MM.1S (cell line): ENCODE results near the gene ACTR3.

Source experiments
- CTCF ChIP-seq: fragments of 300-600 bp; sonication (generic); IDR thresholded peaks from 2 replicates; pipeline ENCODE4 v1.5.1; 2016; ENCODE audit warnings: antibody characterized with exemption, low read length, mixed read lengths
- EZH2 ChIP-seq: fragments of 300-600 bp; sonication (generic); optimal IDR thresholded peaks from 2 replicates; pipeline ENCODE3; 2017; ENCODE audit warnings: low read depth, mild to moderate bottlenecking, antibody characterized with exemption, low read length, mixed read lengths
- EZH2phosphoT487 ChIP-seq: fragments of 300-600 bp; sonication (generic); IDR thresholded peaks from 2 replicates; pipeline ENCODE4 v1.6.1; 2018; ENCODE audit warnings: antibody characterized with exemption, low read length

GRCh38 chr2:113889471-113890252, at the start of gene ACTR3:
- TF ChIP-seq EZH2: no peak
- TF ChIP-seq CTCF: no peak
- no peak for TF ChIP-seq EZH2phosphoT487
